Measurements from ENCODE around the gene SAMD10.

Gene SAMD10

DNA sequence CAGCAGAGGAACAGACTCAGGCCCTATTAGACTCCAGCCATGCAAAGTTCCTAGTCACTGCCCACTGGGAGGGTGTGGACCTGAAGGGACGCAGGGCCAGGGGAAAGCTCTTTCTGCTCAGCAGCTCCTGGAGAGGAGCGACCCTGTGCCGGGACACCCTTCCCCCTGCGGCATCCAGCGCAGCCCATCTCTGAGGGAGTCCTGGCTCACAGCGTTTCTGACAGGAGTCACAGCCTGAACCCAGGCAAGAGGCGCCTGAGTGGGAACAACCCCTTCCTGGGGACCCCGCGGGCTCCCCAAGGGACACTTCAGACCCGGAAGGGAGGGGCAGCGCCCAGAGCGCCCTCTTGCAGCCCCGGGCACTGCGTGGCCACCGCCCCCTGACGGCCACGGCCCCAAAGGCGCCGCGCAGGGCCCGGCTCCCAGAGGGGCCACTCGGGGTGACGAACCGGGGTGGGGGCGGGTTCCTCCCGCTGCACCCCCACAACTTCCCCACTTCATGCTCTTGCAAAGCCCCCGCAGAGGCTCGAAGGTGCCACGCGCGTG, 24.1 kb downstream of the SAMD10 start:
- peak; percentile 65 for DNase-seq

DNA sequence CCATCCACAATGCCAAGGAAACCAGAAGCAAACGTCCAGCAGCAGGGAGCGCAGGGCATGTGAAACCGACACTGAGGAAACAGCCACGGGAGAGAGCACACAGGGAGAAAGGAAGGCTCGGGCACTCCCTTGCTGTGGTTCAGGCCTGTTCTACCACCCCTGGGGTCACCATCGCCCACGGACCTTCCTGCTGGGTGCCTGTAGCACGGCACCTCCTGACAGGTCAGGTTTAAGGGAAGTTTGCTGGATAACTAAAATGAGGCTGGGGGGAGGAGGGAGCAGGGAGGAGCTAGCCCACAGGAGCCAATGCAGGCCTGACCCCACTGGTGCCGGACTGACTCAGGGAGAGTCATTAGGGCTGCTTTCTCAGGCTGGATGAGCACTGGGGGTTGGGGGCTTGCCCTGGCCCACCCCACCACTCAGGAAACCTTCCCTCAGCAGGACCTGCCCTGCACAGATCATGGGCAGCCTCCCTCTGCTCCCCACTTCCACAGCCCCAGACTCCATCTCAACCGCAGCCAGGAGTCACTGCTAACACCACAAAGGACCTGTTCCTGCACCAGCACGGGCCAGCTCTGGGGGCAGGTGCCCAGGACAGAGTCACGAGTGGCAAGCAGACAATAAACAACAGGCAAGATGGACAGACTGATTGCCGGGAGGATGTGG, 25.5 kb downstream of the SAMD10 start:
- no peak for DNase-seq

DNA sequence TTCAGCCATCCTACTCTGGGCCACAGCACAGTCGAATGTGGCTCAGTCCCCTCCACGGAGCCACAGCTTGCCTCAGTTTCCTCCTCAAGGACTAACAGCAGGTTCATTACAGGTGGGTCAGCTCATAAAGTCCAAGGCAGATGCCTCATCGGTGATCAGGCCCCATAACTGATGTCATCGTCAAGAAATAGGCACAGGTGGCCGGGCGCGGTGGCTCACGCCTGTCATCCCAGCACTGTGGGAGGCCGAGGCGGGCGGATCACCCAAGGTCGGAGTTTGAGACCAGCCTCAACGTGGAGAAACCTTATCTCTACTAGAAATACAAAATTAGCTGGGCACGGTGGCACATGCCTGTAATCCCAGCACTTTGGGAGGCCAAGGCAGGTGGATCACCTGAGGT, 26.7 kb downstream of the SAMD10 start:
- DNase-seq: no peak

DNA sequence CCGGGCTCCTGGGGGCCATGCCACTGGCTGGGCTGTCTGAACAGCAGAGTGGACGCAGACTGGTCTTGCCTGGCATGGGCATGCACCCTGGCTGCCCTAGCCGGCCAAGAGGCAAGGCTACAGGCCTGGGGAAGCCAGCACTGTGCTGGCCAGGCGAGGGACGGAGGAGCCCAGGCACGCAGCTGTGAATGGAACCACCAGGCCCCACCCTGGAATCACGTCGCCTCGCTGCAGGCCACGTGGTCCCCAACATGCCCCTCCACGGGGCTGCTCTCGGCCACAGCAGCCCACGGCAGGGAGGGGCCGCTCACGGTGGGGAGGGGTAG, 27.3 kb downstream of the SAMD10 start:
- no peak for DNase-seq

DNA sequence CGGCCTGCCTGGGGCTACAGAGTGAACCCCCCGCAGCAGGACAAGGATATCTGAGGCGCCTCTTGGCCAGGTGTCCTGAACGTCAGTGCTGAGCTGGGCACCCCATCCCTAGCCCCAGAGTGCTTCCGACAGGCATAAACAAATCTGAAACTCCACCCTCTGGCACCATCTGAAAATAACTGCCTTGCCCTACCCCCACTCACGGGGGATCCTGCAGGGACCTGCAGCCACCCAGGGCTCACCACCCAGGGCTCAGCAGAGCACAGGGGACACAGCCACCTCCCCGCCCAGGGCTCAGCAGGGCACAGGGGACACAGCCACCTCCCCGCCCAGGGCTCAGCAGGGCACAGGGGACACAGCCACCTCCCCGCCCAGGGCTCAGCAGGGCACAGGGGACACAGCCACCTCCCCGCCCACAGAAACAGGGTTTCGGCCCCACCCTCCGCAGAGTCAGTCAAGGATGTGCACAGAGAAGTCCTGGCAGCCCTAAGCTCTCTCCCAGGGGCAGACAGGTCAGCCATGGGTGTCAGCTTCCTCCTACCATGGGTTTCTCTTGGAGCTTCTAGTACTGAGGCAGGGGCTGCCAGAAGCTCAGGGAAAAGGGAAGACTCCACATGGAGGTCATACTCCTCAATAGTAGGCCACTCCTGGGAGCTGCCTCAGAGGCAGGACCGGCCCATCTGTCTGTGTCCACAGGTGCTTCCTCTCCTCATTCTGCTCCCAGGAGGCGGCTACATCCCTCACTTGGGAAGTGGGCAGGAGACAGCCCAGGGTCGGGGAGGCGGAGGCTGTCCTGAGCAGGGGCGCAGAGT, 27.8 kb downstream of the SAMD10 start:
- DNase-seq: no peak

DNA sequence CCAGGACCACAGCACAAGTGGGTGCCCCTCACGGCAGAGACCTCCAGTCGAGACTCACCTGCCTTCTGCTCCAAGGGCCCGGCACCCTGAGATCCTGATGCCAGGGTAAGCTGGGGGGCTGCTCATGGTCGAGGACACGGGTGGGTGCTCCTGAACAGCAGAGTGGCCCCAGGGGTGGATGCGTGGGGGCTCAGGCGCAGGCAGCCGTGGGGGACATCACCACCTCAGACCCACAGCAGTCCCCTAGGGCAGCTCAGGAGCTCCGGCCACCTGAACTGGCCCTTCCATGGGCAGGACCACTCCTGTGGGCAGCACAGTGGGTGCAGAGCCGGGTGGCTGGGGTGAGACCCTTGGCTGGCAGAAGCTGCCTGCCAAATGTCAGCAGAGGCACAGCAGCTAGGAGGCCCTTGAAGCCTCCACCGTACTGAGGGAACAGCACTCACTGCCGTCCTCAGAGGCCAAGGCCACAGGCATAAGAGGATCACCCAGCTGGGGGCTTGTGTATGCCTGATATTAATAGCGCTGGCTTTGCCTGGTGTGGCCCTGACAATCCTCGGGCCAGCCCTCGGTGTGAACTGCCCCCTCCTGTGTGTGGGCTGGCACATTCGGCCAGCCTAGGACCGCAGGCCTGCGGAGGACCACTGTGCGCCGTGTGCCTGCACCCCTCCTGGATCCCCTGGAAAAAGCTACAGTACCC, 28.6 kb downstream of the SAMD10 start:
- no peak for DNase-seq

DNA sequence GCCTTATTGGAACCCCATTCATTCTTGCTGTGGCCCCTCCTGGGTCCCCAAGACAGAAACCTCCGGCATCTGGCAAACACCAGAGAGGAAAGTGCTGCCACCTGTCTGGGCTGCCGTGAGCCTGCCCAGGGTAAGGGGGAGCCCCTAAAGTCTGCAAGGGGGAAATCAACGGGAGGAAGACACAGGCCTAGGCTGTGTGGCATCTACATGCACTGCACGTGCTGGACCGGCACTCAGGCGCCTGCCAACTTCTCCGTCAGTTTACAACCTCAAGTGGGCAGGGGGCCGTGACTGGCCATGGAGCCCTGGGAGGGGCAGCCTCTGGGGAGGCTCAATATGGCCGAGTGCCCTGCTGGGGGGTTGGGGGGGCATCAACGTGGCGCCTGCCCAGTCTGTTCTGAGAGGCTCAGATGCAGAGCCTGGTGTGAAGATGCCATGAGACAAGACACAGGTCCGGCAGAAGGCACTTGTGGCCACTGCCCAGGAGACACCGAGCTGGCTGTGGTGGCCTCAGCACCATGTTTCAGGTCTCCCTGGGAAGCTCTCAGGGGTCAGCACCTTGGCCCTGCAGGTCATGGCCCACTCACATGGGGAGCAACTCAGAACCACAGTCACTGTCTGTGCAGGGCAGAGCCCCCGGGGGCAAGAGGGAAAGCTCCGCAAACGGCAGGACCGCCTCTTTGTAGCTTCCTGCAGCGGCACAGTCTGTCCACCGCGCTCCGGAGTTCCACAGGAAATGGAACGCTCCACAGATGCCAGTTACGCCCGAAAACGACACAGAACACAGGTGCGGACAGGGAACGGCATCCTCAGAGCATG, 31.6 kb downstream of the SAMD10 start:
- DNase-seq: peak; percentile 73

DNA sequence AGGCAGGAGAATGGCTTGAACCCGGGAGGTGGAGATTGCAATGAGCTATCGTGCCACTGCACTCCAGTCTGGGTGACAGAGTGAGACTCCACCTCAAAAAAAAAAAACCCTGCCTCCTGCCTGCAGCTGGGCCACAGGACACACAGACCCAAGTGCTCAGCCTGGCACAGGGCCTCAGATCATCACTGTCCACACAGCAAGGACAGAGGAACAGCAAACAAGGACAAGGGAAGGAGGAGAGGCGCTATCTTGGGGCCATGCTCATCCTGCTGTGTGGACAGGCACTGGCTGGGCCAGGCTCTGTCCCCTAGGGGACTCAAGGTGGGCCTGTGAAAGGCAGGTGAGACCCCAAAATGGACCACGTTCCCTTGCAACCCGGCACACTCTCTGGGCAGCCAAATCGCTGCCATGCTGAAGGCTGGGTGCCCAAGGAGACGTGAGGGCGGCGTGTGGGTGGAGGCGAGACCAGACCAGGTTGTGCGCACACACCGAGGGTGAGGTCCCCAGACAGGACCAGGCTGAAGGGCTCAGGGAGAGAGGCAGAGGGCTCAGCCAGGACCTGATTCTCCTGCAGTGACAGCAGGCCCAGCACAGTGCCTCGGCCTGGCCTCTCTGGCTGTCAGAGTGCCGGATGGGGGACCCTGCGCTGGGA, 32.3 kb downstream of the SAMD10 start:
- peak; percentile 63 for DNase-seq

DNA sequence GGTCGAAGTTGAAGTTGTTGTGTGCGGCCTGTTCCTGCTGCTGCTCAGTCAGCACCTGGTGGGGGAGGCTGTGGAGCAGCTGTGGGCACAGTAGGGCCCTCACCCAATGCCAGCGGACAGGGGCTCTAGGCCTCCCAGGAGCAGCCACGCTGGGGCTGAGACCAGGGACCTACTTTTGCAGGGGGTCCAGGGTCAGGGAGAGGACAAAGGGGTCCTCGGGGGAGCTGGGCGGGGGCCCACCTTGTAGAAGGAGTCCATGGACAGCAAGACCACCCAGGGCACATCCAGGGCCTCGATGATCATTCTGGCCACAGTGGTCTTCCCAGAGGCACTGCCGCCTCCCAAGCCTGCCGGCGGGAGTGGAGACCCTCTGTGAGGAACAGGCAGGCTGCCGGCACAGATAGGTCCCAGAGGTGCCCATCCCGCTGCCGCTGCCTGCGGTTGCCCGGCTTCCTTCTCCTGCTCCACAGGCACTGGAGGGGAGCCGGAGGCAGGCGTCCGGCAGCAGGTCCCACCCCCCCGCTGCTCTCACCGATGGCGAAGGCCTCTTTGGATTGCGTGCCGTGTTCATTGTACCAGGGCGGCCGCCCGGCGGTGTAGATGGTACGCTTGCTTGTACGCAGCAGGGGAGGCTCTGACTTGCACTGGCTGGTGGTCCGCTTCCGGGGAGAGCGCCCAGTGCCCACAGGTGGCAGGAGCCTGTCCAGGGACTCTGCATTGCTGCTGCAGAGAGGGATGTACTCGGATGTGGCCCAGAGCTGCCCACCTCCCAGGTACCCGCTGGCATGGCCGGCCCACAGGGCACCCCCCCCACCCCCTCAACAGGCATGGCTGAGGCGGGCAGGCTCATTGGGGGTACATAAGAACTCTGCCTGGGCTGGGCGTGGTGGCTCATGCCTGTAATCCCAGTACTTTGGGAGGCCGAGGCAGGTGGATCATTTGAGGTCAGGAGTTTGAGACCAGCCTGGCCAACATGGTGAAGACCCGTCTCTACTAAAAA, 33.2 kb downstream of the SAMD10 start:
- no peak for DNase-seq

DNA sequence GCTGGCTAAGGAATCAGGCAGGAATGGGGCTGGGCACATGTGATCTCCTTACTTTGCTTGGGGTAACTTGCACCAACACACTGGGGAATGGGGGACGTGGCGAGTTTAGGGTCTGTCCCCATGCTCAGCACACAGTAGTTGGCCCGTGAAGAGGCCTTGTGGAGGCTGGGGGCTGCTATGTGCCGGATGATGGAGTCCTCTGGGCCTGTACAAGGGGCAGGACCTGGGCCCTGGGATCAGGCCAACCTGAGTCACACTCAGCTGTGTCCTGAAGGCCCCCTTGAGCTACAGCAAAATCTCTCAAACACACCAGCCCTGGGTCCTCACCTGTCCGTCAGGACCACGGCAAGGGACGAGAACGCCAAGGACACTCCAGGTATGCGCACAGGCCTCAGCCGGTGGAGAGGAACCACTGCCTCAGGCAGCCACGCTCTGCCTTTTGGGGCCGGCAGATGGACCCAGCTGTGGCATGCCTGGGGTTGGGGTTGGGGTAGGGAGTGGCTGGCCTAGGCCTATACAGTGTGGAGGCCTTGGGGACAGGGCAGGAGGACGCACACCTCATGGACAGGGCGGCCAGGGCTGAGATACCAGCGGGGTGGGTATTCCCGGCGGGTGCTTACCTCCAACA, 34.3 kb downstream of the SAMD10 start:
- no peak for DNase-seq

DNA sequence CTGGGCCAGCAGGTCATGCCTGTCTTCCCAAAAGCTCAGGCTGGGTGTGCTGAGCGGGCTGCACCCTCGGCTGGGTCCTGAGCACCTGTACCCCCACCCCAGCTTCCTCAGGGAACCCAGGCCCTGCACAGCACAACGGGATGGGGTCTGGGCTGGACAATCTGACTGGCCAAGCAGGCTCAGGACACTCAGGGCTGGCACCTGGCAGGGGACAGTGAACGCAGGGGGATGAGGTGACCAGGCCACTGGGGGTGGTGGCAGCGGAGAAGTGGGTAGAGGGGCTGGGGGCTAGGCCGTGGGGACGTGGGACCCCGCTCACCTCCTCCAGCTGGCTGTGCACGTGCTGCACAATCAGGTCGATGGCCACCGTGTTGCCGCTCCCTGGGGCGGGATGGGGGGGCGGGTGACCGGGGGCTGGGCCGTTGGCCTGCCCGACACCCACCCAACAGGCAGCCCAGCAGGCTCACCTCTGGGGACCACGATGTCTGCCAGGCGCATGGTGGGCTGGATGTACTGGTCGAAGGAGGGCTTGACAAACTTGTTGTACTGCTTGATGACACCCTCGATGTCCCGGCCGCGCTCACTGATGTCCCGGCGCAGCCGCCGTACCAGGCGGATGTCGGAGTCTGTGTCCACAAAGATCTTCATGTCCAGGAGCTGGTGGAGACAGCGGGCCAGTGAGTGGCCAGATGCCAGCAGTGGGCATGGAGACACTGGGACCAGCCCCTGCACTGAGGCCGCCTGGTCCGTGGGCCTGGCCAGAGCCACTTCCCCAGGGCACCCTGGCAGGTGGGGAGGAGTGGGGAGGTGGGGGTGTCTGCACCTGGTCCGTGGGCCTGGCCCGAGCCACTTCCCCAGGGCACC, 35.1 kb downstream of the SAMD10 start:
- no peak for DNase-seq

DNA sequence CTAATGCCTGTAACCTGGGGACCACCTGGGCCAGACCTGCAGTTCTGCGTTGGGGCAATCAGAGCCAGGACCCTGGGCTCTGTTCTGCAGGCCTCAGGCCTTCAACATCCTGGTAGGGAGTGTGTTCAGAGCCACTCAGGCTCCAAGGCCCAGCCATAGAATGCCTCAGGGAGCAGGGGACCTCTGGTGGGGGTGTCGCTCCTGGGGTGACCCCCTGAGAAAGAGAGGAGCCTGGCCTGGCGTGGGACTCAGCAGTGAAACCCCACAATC, 35.7 kb downstream of the SAMD10 start:
- DNase-seq: no peak

DNA sequence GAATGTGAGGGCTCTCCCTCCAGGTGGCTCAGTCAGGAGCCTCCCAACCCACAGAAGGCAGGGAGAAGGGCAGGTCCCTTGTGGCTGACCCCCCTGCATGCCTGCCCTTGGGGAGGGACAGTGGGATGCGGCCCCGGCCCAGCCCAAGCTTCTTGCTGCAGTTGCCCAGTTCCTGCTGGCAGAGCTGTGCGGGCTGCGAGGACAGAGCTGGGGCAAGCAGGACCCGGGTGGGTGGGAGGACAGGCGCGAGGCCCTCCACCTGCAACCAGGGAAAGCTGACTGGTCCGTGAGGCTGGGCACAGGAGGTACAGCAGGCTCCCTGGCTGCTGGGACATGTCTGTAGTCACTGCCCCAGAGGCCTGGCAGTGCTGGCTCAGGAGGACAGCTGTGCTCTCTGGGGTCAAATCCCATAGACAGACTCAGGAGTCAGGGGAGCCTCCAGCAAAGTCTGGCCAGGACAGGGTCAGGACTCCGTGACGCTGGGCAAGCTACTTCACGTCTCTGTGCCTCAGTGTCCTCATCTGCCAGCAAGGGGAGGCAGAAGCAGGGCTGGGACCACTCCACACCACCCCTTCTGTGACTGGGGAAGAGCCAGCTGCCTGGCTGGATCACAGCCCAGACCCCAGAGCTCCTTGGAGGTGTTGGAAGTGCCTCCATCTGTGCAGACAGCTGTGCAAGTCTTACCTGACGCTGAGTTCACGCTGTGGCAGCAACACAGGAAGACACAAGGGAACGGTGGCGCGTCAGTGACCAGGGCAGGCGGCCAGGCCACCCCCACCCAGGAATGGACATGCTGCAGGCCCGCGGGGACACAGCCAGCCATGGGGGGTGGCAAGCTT, 36.3 kb downstream of the SAMD10 start:
- no peak for DNase-seq

DNA sequence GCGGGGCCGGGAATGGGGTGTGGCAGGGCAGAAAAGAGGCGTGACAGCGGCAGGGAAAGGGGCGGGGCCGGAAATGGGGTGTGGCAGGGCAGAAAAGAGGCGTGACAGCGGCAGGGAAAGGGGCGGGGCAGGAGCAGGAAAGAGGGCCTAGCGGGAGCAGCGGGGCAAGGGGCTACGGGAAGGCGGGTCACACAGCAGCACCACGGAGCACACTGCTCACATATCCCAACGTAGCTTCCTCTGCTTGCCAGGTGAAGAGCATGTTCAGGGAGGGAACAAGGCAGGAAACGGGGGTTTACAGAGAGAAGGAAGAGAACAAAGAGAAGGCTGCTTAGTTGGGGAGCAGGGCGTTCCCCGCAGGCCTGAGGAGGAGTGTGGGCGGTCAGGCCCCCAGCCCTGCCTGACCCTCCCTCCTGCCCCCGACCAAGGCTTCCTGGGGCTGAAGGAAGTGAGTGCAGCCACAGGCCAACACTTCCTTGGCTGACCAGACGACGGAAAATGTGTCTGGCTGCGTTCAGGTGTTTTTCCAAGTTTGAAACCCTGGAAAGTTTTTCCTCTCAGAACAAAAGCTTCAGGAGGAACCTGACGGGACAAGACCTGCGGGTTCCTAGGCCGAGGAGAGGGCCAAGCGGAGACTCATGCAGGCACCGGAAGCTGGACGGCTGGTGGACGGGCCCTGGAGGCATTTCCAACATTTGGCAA, 37.0 kb downstream of the SAMD10 start:
- DNase-seq: peak; percentile 57

DNA sequence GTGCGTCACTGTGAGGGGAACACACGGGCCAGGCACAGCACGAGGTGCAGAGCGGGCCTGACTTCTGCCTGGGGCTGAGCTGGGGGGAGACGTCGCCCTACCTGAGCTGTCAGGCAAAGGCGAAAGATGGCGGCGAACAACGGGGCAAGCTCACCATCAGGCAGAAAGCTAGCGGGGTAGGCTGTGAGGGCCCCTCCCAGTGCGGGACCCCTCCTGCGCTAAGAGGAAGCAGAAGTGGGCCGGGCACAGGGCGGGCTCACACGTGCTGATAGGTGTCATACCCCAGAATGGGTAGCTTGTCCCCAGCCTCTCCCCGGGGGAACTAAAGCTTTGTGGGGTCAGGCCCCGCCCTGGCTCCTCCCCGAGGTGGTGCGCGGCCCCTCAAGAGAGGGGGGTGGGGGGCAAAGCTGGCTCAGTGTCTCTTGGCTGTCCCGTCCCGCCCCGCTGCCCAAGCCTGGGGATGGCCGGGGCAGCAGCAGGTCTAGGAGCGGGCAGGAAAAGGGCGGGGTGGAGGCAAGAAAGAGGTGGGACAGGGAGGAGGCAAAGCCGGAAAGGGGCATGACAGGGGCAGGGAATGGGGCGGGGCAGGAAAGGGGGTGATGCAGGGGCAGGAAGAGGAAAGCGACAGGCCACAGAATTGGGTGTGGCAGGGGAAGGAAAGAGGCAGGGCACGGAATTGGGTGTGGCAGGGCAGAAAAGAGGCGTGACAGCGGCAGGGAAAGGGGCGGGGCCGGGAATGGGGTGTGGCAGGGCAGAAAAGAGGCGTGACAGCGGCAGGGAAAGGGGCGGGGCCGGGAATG, 38.0 kb downstream of the SAMD10 start:
- DNase-seq: no peak

DNA sequence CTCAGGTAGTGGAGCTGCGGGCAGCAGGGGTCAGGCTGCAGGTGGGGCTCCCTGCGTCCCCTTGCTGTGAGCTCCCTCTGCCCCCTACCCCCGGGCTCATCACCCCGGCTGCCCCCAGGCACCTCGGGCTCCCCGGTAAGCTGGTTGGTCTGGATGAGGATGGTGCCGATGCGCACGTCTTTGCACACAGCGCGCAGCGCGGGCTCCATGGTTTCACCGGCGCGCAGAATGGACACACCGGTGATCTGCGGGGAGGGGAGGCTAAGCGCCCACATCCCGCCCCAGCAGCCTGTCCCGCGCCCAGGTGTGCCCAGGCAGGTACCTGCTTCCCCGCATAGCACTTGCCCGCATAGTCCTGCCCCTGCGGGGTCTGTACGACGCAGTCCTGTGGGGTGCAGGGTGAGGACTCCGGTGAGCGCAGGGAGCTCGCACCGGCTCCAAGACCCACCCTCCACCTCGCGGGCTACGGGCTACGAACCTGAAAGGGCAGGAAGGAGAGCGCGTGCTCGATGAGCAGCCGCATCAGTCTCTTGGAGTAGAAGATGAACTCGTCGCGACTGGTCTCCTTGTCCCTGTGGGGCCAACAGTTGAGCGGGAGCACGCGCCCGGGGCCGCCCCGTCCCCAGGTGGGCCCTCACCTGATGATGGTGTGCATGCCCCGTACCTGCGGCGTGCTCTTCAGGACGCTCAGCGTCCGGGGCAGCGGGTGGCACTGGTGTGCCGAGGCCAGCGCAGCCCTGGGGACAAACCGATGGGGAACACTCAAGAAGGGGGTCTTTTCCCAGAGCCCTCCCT, 38.8 kb downstream of the SAMD10 start:
- DNase-seq: no peak

DNA sequence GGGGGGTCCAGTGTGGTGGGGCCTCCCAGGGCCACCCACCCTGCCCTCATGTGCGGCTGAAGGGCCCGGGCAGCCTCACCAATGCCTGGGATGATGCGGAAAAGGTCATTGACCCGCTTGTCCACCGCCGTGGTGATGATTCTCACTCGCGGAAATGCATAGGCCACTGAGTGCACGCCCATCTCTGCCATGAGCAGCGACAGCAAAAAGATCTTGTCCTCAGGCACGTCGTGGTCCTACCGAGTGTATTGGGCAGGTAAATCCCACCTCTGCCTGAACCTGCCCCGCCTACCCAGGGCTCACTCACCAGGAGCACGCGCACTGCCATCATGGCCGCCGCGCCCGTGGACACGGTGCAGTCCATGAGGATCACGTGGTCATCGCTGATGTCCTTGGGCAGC, 39.4 kb downstream of the SAMD10 start:
- DNase-seq: no peak

Measured in DMS53 (cell line).